Testis (tissue), 2 donors: ENCODE data around the gene STK17A.

Experiments used
- CTCF ChIP-seq, 3 experiments: fragments of 450-650 bp in 2 of 3; fragments of 200-600 bp in 1 of 3; sonication (generic) in 1 of 3; IDR thresholded peaks; one replicate each; pipeline ENCODE4 v1.5.1; 2016 to 2019; ENCODE audit warnings: antibody characterized with exemption in 3 of 3, mild to moderate bottlenecking in 2 of 3, moderate library complexity in 1 of 3
- POLR2A ChIP-seq: fragments of 450-650 bp; IDR thresholded peaks from one replicate; pipeline ENCODE4 v1.6.1; 2017; ENCODE audit warnings: antibody characterized with exemption, mild to moderate bottlenecking, moderate library complexity

- no peak for TF ChIP-seq CTCF (IDR thresholded peaks at IDR 0.05)
- no peak for TF ChIP-seq POLR2A
Observed at GRCh38 chr7:43592326-43592725, 9.4 kb downstream of the STK17A start.
